HepG2 (cell line): ENCODE measurements around the gene AGR3.

Source experiments
- ZBTB1 ChIP-seq: sonication (generic); formaldehyde crosslinking; IDR thresholded peaks from 2 replicates; pipeline ENCODE4 v1.4.0; 2020; ENCODE audit warnings: missing genetic modification reagents, borderline replicate concordance
- ZNF543 ChIP-seq: sonication (generic); formaldehyde crosslinking; IDR thresholded peaks from 2 replicates; pipeline ENCODE4 v1.4.0; 2020; ENCODE audit warnings: mild to moderate bottlenecking, missing genetic modification reagents
- ZSCAN22 ChIP-seq: sonication (generic); formaldehyde crosslinking; IDR thresholded peaks from 2 replicates; pipeline ENCODE4 v1.4.0; 2020; ENCODE audit warnings: mild to moderate bottlenecking, missing genetic modification reagents

- TF ChIP-seq ZNF543 (CRISPR knock-in tag), result no peak
- no peak for TF ChIP-seq ZSCAN22 (CRISPR knock-in tag)
- no peak for TF ChIP-seq ZBTB1 (CRISPR knock-in tag)
These were observed 40.1 kb downstream of the AGR3 start for GRCh38 chr7:16841681-16842080.
